ENCODE results near the gene RAB8B.
"Not testable (repeated sequence)": the region's sequence is repeated elsewhere in the genome, so short reads cannot be mapped to it uniquely, and the experiment has no call there.

Gene RAB8B

GRCh38 chr15:63208824-63209223 lies 19.4 kb downstream of the RAB8B start:
- DNase-seq (ENCODE audit: low read depth), result not testable (repeated sequence)

- DNase-seq (ENCODE audit: low read depth), result no peak
Observed at GRCh38 chr15:63210151-63211091, 21.0 kb downstream of the RAB8B start.

- DNase-seq (ENCODE audit: low read depth), result no peak
Observed at GRCh38 chr15:63211092-63211490, 21.7 kb downstream of the RAB8B start.

GRCh38 chr15:63211549-63211948 lies 22.1 kb downstream of the RAB8B start:
- DNase-seq (ENCODE audit: low read depth), result no peak

- no peak for DNase-seq (ENCODE audit: low read depth)
Observed at GRCh38 chr15:63212050-63213004, 22.9 kb downstream of the RAB8B start.

- no peak for DNase-seq (ENCODE audit: low read depth)
Observed at GRCh38 chr15:63218100-63218808, 28.8 kb downstream of the RAB8B start.

- no peak for DNase-seq (ENCODE audit: low read depth)
Observed at GRCh38 chr15:63219196-63219710, 29.8 kb downstream of the RAB8B start.

- no peak for DNase-seq (ENCODE audit: low read depth)
Observed at GRCh38 chr15:63221346-63221745, 31.9 kb downstream of the RAB8B start.

GRCh38 chr15:63223463-63223862 lies 34.1 kb downstream of the RAB8B start:
- DNase-seq (ENCODE audit: low read depth), result no peak

- DNase-seq (ENCODE audit: low read depth), result no peak
Observed at GRCh38 chr15:63225381-63225780, 36.0 kb downstream of the RAB8B start.

- no peak for DNase-seq (ENCODE audit: low read depth)
Observed at GRCh38 chr15:63226155-63226883, 36.9 kb downstream of the RAB8B start.

GRCh38 chr15:63226966-63227401 lies 37.6 kb downstream of the RAB8B start:
- no peak for DNase-seq (ENCODE audit: low read depth)

- DNase-seq (ENCODE audit: low read depth), result no peak
Observed at GRCh38 chr15:63227689-63228088, 38.3 kb downstream of the RAB8B start.

- DNase-seq (ENCODE audit: low read depth), result no peak
Observed at GRCh38 chr15:63231206-63231605, 41.8 kb downstream of the RAB8B start.

- DNase-seq (ENCODE audit: low read depth), result no peak
Observed at GRCh38 chr15:63231706-63232105, 42.3 kb downstream of the RAB8B start.

- DNase-seq (ENCODE audit: low read depth), result no peak
Observed at GRCh38 chr15:63232405-63232804, 43.0 kb downstream of the RAB8B start.

GRCh38 chr15:63232943-63233342 lies 43.5 kb downstream of the RAB8B start:
- DNase-seq (ENCODE audit: low read depth), result no peak

- DNase-seq (ENCODE audit: low read depth), result no peak
Observed at GRCh38 chr15:63233667-63234423, 44.4 kb downstream of the RAB8B start.

- no peak for DNase-seq (ENCODE audit: low read depth)
Observed at GRCh38 chr15:63234451-63234870, 45.1 kb downstream of the RAB8B start.

- no peak for DNase-seq (ENCODE audit: low read depth)
Observed at GRCh38 chr15:63236272-63236671, 46.9 kb downstream of the RAB8B start.

All from stimulated activated CD8-positive, alpha-beta memory T cell treated with anti-CD3 and anti-CD28 coated beads, Interleukin-7, amount 100 ng/mL, for 24 hours (primary cell).